ENCODE data around the gene CFHR4.
"Not testable (repeated sequence)": the region's sequence is repeated elsewhere in the genome, so short reads cannot be mapped to it uniquely, and the experiment has no call there.

CFHR4 gene

DNA sequence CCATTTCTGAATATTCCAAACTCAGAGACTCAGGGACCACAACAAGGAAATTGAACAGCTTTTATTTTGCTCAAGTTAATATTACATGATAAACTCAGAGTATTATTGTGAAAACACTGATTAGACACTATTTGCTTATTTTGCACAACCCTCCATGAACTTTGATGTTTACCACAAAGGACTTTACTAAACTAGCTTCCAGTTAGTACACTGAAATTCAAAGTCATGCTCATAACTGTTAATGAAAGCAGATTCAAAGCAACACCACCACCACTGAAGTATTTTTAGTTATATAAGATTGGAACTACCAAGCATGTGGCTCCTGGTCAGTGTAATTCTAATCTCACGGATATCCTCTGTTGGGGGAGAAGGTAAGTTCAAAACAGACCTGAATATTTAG, 55.7 kb downstream of the CFHR4 start, which contains the start of gene CFHR2:
CFHR2 (plus strand) TSS at position 171 of the 400 bp plus-strand sequence; CDS start at position 314, 143 bp downstream.
- not testable (repeated sequence) for DNase-seq

DNA sequence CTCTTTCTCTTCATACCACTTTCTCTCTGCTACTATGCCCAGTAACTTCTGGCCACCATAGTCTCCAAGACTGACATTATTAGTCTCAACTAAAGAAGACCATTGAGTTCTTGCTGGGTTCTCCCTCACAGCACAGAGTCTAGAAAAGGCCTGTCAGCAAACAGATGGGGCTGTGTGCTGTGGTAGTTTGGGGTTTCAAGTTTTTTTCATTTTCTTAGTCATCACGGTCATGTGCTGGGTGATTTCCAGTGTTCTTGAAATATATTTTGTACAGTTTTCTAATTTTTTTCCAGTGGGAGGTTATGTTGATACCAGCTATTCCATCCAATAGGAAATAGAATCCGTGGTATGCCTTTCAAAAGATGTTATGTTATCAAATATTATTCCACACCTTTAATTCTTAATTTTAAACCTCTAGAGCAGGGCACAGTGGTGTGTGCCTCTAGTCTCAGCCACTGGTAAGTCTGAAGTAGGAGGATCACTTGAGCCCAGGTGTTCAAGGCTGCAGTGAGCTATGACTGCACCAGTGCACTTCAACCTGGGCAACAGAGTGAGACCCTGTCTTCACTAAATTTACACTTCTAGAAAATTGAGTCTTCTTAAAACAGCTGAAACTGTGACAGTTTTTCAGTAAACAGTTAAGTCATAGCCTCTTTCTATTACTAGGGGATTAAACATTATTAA, 64.0 kb downstream of the CFHR4 start:
- DNase-seq: no peak

DNA sequence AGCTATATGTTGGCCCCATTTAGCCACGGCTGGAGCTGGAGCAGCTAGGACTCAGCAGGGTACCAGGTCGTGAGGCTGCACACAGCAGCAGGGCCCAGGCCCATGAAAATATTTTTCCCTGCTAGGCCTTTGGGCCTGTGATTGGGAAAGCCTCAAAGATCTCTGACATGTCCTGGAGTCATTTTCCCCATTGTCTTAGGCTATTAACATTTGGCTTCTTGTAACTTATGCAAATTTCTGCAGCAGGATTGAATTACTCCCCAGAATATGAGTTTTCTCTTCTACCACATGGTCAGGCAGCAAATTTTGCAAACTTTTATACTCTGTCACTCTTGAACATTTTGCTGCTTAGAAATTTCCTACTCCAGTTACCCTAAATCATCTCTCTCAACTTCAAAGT, 66.9 kb downstream of the CFHR4 start:
- DNase-seq: no peak

DNA sequence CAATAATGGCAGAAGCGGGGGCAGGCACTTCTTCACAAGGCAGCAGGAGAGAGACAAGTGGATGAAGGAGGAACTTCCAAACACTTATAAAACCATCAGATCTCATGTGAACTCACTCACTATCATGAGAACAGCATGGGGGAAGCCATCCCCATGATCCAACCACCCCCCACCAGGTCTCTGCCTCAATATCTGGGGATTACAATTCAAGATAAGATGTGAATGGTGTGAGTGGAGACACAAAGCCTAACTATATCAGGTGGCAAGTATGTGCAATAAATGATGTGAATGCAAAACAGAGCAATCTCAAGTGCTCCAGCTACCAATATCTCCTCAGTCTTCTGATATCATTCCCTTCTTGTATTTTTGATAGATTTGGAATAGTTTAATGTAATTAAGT, 68.1 kb downstream of the CFHR4 start:
- DNase-seq: no peak

DNA sequence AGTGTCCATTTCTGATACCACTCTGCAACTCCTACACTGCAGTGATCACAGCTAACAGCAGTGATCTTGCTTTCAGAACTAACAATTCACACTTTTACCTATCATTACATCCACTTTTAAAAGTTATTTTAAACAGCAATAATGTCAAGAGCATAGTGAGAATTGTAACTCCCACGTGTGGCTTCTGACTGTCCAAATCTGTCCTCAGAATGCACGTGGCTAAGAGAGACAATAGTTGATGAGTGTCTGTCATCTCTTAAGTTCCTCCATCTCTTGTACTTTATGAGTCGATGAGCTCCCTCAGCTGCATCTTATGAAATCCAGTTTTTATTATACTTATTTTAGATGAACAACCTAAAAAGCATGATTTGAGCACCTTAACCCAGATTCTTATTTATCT, 73.0 kb downstream of the CFHR4 start:
- no peak for DNase-seq

Measured in NCI-H446 (cell line).